ENCODE results near the gene CCDC88C.
A peak's percentile ranks its signal among the peaks of the same experiment; 100 is the strongest.

The CCDC88C gene

GRCh38 chr14:91291786-91292405, 125.7 kb downstream of the CCDC88C start:
- no peak for DNase-seq (ENCODE audit: low spot score)

GRCh38 chr14:91290986-91291385, 126.6 kb downstream of the CCDC88C start:
- DNase-seq (ENCODE audit: low spot score): no peak

GRCh38 chr14:91289464-91289863, 128.2 kb downstream of the CCDC88C start:
- peak; percentile 42 for DNase-seq (ENCODE audit: low spot score)

GRCh38 chr14:91288876-91289275, 128.7 kb downstream of the CCDC88C start:
- no peak for DNase-seq (ENCODE audit: low spot score)

GRCh38 chr14:91286530-91286937, 131.1 kb downstream of the CCDC88C start:
- peak; percentile 74 for DNase-seq (ENCODE audit: low spot score)

- DNase-seq (ENCODE audit: low spot score): no peak
These were observed 132.7 kb downstream of the CCDC88C start for GRCh38 chr14:91284791-91285548.

GRCh38 chr14:91284146-91284790, 133.4 kb downstream of the CCDC88C start:
- DNase-seq (ENCODE audit: low spot score): peak; percentile 53

GRCh38 chr14:91283666-91284065, 134.0 kb downstream of the CCDC88C start:
- DNase-seq (ENCODE audit: low spot score): no peak

- DNase-seq (ENCODE audit: low spot score): no peak
These were observed 134.5 kb downstream of the CCDC88C start for GRCh38 chr14:91282954-91283645.

GRCh38 chr14:91281346-91281745, 136.3 kb downstream of the CCDC88C start:
- DNase-seq (ENCODE audit: low spot score): peak; percentile 64

GRCh38 chr14:91280129-91280528, 137.5 kb downstream of the CCDC88C start:
- DNase-seq (ENCODE audit: low spot score): no peak

GRCh38 chr14:91279354-91279753, 138.3 kb downstream of the CCDC88C start:
- DNase-seq (ENCODE audit: low spot score): no peak

GRCh38 chr14:91278383-91278715, 139.3 kb downstream of the CCDC88C start:
- no peak for DNase-seq (ENCODE audit: low spot score)

GRCh38 chr14:91277546-91278382, 139.9 kb downstream of the CCDC88C start:
- DNase-seq (ENCODE audit: low spot score): no peak

- no peak for DNase-seq (ENCODE audit: low spot score)
These were observed 142.8 kb downstream of the CCDC88C start for GRCh38 chr14:91274796-91275195.

- no peak for DNase-seq (ENCODE audit: low spot score)
These were observed 143.7 kb downstream of the CCDC88C start for GRCh38 chr14:91273885-91274273.

- no peak for DNase-seq (ENCODE audit: low spot score)
These were observed 144.2 kb downstream of the CCDC88C start for GRCh38 chr14:91273273-91273884.

GRCh38 chr14:91272341-91273272, 145.0 kb downstream of the CCDC88C start:
- no peak for DNase-seq (ENCODE audit: low spot score)

GRCh38 chr14:91271639-91272038, 146.0 kb downstream of the CCDC88C start:
- no peak for DNase-seq (ENCODE audit: low spot score)

- DNase-seq (ENCODE audit: low spot score): no peak
These were observed 147.0 kb downstream of the CCDC88C start for GRCh38 chr14:91270619-91271018.

All from kidney tubule cell (primary cell).